Measurements from ENCODE around the gene THEM4.
"Not testable (repeated sequence)": the region's sequence is repeated elsewhere in the genome, so short reads cannot be mapped to it uniquely, and the experiment has no call there.

The THEM4 gene

GRCh38 chr1:151891512-151891911, 17.8 kb downstream of the THEM4 start:
- no peak for DNase-seq

GRCh38 chr1:151888972-151889570, 20.2 kb downstream of the THEM4 start:
- no peak for DNase-seq

GRCh38 chr1:151887028-151887427, 22.3 kb downstream of the THEM4 start:
- no peak for DNase-seq

- no peak for DNase-seq
Observed at GRCh38 chr1:151885479-151885878, 23.8 kb downstream of the THEM4 start.

- not testable (repeated sequence) for DNase-seq
Observed at GRCh38 chr1:151884879-151885278, 24.4 kb downstream of the THEM4 start.

- not testable (repeated sequence) for DNase-seq
Observed at GRCh38 chr1:151884445-151884844, 24.9 kb downstream of the THEM4 start.

GRCh38 chr1:151883898-151884297, 25.4 kb downstream of the THEM4 start:
- DNase-seq = not testable (repeated sequence)

- DNase-seq = not testable (repeated sequence)
Observed at GRCh38 chr1:151882918-151883317, 26.4 kb downstream of the THEM4 start.

GRCh38 chr1:151882466-151882865, 26.8 kb downstream of the THEM4 start:
- DNase-seq = no peak

- no peak for DNase-seq
Observed at GRCh38 chr1:151881479-151881878, 27.8 kb downstream of the THEM4 start.

GRCh38 chr1:151875419-151876097, 33.8 kb downstream of the THEM4 start:
- no peak for DNase-seq

- DNase-seq = not testable (repeated sequence)
Observed at GRCh38 chr1:151872776-151873175, 36.5 kb downstream of the THEM4 start.

- DNase-seq = no peak
Observed at GRCh38 chr1:151871284-151872030, 37.9 kb downstream of the THEM4 start.

GRCh38 chr1:151868486-151868885, 40.8 kb downstream of the THEM4 start:
- DNase-seq = no peak

- no peak for DNase-seq
Observed at GRCh38 chr1:151867765-151868411, 41.4 kb downstream of the THEM4 start.

- DNase-seq = no peak
Observed at GRCh38 chr1:151867321-151867720, 42.0 kb downstream of the THEM4 start.

- DNase-seq = no peak
Observed at GRCh38 chr1:151864411-151864810, 44.9 kb downstream of the THEM4 start.

GRCh38 chr1:151862604-151863003, 46.7 kb downstream of the THEM4 start:
- no peak for DNase-seq

- no peak for DNase-seq
Observed at GRCh38 chr1:151860504-151861187, 48.7 kb downstream of the THEM4 start.

- no peak for DNase-seq
Observed at GRCh38 chr1:151859891-151860293, 49.4 kb downstream of the THEM4 start.

- no peak for DNase-seq
Observed at GRCh38 chr1:151858886-151859665, 50.2 kb downstream of the THEM4 start.

All from activated CD4-positive, alpha-beta T cell treated with anti-CD3 and anti-CD28 coated beads for 4 hours (primary cell).